ES-I3 (cell line): Measurements from ENCODE around the gene IGF2BP1.
A peak's percentile ranks its signal among the peaks of the same experiment; 100 is the strongest.
"Not testable (repeated sequence)": the region's sequence is repeated elsewhere in the genome, so short reads cannot be mapped to it uniquely, and the experiment has no call there.

Experiments
- H3K36me3 ChIP-seq: 2 replicates; pipeline ENCODE4 v1.6.1; 2013; ENCODE audit warnings: mild to moderate bottlenecking, low read length, control low read depth, moderate library complexity; ENCODE audit not compliant: insufficient read depth
- H3K4me1 ChIP-seq: 2 replicates; pipeline ENCODE4 v1.6.1; 2013; ENCODE audit warnings: mild to moderate bottlenecking, control low read depth, low read length; ENCODE audit not compliant: insufficient read depth
- H3K9ac ChIP-seq: 2 replicates; pipeline ENCODE4 v1.6.1; 2013; ENCODE audit warnings: low read depth, mild to moderate bottlenecking, low read length, moderate library complexity
- H3K9me3 ChIP-seq: 2 replicates; pipeline ENCODE4 v1.6.1; 2013; ENCODE audit warnings: mild to moderate bottlenecking, low read length, moderate library complexity; ENCODE audit not compliant: control insufficient read depth, insufficient read depth

IGF2BP1 gene

DNA sequence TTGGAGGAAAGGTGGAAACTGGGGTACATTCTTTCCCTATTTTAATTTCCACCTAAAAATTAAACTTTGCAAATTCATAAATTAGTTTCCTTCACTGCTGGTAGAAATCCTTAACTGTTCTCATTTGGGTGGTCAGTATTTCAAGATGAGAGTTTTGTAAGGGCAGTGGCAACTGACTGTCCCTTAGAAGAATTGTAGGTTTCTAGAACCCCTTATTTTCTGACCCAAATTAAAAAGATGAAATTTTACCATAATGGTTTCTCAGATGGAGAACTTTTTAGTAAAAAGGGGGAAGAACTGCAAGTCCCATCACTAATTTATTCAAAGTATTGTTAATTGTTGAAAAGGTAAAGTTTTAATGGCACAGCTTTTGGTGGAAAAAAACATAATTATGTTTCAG lies 5.6 kb downstream of the IGF2BP1 start:
- peaks cover 35% of the 10 kb centered on the region for H3K4me1 ChIP-seq
- no peaks in the 10 kb centered on the region for H3K9me3 ChIP-seq
- peak overlapping the region; percentile 59; the same call in 1 of the 2 replicates for H3K9ac ChIP-seq
- peaks cover 27% of the 10 kb centered on the region for H3K36me3 ChIP-seq

DNA sequence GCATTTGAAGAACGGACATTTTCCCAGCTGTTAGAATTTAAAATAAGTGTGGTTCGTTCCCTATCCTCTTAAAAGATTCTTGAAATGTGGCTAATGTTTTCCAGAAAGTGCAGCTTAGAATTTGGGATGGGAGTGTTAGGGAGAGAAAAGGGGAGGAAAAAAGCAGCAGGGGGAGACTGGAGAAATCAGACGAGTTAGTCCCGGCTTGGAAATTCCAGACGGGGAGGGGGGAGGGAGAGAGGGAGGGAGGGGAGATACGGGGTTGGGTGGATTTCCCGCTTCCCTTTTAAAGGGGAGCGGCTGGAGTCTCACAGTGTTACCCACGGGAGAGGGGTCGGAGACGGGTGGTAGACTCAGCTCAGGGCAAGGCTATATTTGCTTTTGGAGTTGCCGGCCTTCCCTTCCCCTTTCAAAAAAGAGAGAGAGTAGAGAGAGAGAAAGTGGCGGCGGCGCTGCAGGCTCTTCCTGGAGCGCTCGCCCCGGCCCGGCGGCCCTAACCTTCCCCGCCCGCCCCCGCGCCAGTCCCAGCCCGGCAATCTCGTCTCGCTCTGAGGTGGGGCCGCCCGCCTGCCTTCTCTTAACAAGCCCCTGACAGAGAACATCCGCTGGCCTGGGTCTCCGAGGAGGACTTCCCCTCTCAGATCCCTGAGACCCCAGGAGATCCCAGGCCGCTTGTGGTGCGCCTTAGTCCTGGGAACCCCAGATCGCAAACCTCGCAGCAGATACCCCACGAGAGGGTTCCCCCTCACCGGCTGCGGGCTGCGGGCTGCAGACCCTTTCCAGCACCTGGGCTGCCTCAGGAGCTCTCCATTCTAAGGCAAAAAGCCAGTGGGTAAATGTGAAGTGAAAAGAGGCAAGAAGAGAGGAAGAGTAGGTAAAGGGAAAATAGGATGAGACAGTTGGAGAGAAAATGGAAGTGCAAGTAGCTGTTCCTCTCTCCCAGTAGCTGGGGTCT lies 6.6 kb downstream of the IGF2BP1 start:
- H3K9ac ChIP-seq = peak overlapping the region; percentile 59; the same call in 1 of the 2 replicates
- no peaks in the 10 kb centered on the region for H3K9me3 ChIP-seq
- H3K4me1 ChIP-seq = peaks cover 35% of the 10 kb centered on the region
- peaks cover 33% of the 10 kb centered on the region for H3K36me3 ChIP-seq

GRCh38 chr17:49005140-49005539 lies 8.0 kb downstream of the IGF2BP1 start:
- H3K9me3 ChIP-seq = no peaks in the 10 kb centered on the region
- no peak overlapping the region for H3K9ac ChIP-seq
- peaks cover 34% of the 10 kb centered on the region for H3K36me3 ChIP-seq
- peaks cover 35% of the 10 kb centered on the region for H3K4me1 ChIP-seq

GRCh38 chr17:49008908-49009307 lies 11.7 kb downstream of the IGF2BP1 start:
- Histone ChIP-seq H3K36me3 (peaks cover 34% of the 10 kb centered on the region), H3K4me1 (peaks cover 43% of the 10 kb centered on the region)
- not testable (repeated sequence) for H3K9me3 ChIP-seq, H3K9ac ChIP-seq

DNA sequence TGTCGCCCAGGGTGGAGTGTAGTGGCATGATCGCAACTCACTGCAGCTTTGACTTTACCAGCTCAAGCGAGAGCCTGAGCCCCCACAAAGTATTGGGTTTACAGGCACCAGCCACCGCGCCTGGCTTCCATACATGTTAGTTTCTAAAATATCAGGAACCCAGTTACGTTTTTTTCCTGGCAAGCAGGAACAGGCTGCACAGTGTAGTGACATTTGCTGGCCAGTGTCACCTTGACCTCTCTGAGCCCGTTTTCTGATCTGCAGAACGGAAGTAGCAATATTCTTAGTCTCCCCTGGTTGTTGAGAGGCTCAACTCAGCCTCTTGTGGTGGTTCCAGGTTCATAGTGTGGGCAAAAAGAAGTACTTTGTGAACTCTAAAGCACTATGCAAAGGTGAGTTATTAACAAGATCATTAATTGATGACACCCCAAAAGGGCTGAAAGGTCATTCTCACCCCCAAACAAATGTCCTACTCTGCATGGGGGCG lies 15.6 kb downstream of the IGF2BP1 start:
- Histone ChIP-seq H3K9me3 (no peaks in the 10 kb centered on the region), H3K9ac (peak overlapping the region; percentile 65), H3K4me1 (peaks cover 46% of the 10 kb centered on the region), H3K36me3 (peaks cover 15% of the 10 kb centered on the region; the same call in 1 of the 2 replicates)

DNA sequence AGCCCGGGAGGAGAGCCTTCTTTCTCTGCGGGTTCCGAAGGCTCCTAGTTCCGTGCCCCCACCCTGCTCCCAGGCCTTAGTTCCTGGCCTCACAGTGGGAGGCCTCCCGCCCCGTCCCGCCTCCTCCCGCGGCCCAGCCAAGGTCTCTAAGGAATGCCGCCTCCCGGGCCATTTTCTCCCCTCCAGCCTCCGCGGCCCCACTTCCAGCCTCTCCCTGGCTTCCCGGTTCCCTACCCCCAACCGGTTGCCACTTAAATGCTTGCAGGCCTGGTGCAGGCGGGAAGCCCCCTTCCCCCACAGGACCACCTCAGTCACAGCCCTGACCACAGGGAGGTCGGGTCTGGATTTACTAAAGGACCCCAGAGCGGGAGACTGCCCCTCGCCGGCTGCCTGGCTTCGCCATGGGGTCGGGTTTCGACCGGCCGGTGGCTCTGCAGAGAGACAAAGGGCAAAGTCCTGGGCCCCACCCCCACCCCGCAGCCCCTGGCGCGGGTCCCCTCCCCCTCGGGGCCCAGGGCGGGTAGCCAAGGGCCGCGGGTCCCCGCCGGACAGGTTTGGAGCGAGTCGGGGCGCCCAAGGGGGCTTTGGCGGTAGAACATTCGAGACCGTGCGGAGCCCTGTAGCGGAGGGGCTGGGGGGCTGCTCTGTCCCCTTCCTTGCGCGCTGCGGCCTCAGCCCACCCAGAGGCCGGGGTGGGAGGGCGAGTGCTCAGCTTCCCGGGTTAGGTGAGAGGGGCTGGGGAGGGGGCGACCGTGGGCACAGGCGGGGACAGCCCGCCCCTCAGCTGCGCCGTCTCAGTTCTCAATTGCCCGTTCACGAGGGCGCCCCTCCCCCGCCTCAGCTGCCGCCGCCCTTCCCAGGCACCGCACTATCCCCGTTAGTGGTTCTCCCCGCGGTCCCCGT lies 16.4 kb downstream of the IGF2BP1 start:
- Histone ChIP-seq H3K36me3 (peaks cover 12% of the 10 kb centered on the region; the same call in 1 of the 2 replicates), H3K4me1 (peaks cover 53% of the 10 kb centered on the region), H3K9me3 (no peaks in the 10 kb centered on the region), H3K9ac (peak overlapping the region; percentile 65)

GRCh38 chr17:49015179-49015923 lies 18.2 kb downstream of the IGF2BP1 start:
- H3K9ac ChIP-seq = no peak overlapping the region
- H3K9me3 ChIP-seq = no peaks in the 10 kb centered on the region
- H3K36me3 ChIP-seq = peaks cover 8% of the 10 kb centered on the region; the same call in 1 of the 2 replicates
- H3K4me1 ChIP-seq = peaks cover 63% of the 10 kb centered on the region

GRCh38 chr17:49015924-49016774 lies 19.0 kb downstream of the IGF2BP1 start:
- H3K36me3 ChIP-seq = peaks cover 8% of the 10 kb centered on the region; the same call in 1 of the 2 replicates
- no peaks in the 10 kb centered on the region for H3K9me3 ChIP-seq
- H3K4me1 ChIP-seq = peaks cover 69% of the 10 kb centered on the region
- H3K9ac ChIP-seq = no peak overlapping the region

GRCh38 chr17:49016775-49017463 lies 19.7 kb downstream of the IGF2BP1 start:
- Histone ChIP-seq H3K36me3 (peaks cover 8% of the 10 kb centered on the region; the same call in 1 of the 2 replicates), H3K9ac (no peak overlapping the region), H3K9me3 (no peaks in the 10 kb centered on the region), H3K4me1 (peaks cover 69% of the 10 kb centered on the region)

DNA sequence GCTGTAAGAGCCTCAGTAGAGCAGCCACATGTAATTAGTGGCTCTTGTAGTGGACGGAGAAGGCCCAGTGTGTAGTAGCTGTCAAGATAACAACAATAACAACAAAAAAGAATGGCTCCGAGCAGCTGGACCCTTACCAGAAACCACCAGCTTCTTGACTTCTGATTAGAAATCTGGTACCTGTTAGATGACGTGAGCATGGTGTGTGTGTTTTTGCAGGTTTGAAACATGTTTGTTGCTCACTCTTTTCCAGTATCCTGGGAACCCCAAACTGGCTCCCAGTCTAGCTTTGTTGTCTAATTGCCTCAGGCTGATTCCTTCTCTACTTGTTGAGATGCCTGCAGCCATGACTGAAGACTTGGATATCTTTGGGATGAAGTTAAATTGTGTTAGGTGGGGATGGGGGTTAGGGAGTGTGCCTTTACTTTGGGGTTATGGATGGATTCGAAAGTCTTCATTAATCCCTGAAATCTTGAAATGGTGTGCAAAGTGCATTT lies 21.0 kb downstream of the IGF2BP1 start:
- Histone ChIP-seq H3K36me3 (peaks cover 8% of the 10 kb centered on the region), H3K4me1 (peaks cover 65% of the 10 kb centered on the region)

GRCh38 chr17:49018748-49019147 lies 21.6 kb downstream of the IGF2BP1 start:
- no peak overlapping the region for H3K9ac ChIP-seq
- no peaks in the 10 kb centered on the region for H3K9me3 ChIP-seq
- peaks cover 71% of the 10 kb centered on the region for H3K4me1 ChIP-seq
- peaks cover 13% of the 10 kb centered on the region for H3K36me3 ChIP-seq

More for the DNA sequence above, 21.0 kb downstream of the IGF2BP1 start:
- H3K9me3 ChIP-seq = no peaks in the 10 kb centered on the region
- no peak overlapping the region for H3K9ac ChIP-seq

- Histone ChIP-seq H3K9me3 (no peaks in the 10 kb centered on the region), H3K9ac (no peak overlapping the region), H3K36me3 (peaks cover 10% of the 10 kb centered on the region), H3K4me1 (peaks cover 66% of the 10 kb centered on the region)
Observed at GRCh38 chr17:49020609-49021008, 23.4 kb downstream of the IGF2BP1 start.
